Measurements from ENCODE around the gene PHKG1.
"Not testable (repeated sequence)": the region's sequence is repeated elsewhere in the genome, so short reads cannot be mapped to it uniquely, and the experiment has no call there.

Gene PHKG1

DNA sequence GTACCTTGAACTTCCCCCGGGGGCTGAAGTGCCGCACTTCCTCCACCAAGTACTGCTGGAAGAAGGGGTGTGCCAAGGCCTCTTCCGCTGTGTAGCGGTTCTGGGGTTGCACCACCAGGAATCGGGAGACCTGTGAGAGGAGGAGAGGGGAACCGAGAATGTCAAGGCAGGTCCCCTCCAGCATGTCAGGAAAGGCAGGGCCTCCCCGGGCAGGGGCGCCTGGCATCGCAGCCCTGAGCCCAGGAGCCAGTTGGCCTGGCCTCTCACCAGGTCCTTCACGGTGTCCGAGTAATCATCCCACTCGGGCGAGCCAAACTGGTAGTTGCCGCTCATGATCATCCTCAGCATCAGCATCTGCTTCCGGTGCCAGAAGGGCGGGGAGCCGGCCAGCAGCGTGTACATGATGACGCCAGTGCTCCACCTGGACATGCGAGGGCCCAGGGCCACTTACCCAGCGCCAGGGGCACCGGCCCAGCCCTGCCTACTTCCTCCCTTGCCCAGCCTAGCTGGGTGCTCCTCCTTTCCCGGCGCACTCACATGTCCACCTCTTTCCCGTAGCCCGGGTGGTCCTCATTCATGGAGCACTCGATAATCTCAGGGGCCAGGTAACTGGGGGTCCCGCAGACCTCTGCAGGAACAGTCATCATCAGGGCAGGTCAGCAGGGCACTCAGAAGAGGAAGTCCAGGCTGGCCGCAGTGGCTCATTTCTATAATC lies 11.0 kb downstream of the PHKG1 start:
- DNase-seq = no peak

DNA sequence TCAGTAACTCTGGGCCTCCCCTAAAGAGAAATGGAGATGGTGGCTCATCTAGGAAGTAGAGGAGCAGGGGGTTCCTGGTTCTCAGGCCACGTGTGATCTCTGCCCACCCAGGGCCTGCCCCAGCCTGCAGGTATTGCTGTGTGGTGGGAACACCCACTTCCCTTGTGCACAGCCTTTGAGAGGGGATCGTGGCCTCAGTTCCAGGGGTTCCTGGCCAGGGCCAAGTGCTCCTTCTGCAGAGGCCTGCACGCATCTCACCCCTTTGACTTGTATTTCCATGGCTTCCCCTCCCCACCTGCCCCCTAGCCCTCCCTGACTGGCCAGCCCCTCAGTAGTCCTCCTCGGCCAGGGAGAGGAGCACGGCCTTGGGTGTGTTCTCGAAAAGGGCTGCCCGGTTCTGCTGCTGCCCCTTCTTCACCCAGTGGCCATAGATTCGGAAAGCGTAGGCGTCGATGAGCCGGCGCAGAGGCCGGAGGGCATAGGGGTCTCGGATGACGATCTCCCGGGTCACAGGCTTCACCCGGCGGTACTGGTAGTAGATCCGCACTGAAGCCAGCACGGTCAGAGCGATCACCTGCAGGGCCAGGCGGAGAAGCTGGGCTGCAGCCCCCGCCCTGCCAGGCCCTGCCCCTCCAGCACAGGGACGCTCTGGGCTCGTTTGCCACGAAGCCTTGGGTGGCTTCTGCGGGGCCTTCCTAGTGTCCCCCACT lies 11.9 kb downstream of the PHKG1 start:
- DNase-seq = not testable (repeated sequence)

DNA sequence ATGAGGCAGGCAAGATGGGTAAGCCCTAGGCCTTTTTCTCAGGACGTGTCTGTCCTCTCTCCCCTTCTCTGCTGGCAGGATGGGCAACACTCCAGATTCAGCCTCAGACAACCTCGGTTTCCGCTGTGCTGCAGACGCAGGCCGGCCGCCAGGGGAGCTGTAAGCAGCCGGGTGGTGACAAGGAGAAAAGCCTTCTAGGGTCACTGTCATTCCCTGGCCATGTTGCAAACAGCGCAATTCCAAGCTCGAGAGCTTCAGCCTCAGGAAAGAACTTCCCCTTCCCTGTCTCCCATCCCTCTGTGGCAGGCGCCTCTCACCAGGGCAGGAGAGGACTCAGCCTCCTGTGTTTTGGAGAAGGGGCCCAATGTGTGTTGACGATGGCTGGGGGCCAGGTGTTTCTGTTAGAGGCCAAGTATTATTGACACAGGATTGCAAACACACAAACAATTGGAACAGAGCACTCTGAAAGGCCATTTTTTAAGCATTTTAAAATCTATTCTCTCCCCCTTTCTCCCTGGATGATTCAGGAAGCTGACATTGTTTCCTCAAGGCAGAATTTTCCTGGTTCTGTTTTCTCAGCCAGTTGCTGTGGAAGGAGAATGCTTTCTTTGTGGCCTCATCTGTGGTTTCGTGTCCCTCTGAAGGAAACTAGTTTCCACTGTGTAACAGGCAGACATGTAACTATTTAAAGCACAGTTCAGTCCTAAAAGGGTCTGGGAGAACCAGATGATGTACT lies 13.1 kb downstream of the PHKG1 start:
- DNase-seq = no peak

DNA sequence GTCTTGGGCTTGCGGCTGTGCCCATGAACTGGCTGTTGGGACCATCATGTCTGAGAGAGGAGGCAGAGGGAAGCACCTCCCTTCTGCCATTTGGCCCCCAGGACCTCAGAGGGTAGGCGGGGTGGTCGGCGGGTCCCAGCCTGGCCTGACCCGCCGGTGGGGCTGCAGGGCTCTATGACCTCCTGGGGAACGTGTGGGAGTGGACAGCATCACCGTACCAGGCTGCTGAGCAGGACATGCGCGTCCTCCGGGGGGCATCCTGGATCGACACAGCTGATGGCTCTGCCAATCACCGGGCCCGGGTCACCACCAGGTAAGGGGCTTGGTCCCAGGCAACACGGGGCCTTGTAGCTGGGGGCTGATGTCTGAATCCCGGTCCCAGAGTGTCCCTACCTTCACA lies 14.6 kb downstream of the PHKG1 start:
- no peak for DNase-seq

DNA sequence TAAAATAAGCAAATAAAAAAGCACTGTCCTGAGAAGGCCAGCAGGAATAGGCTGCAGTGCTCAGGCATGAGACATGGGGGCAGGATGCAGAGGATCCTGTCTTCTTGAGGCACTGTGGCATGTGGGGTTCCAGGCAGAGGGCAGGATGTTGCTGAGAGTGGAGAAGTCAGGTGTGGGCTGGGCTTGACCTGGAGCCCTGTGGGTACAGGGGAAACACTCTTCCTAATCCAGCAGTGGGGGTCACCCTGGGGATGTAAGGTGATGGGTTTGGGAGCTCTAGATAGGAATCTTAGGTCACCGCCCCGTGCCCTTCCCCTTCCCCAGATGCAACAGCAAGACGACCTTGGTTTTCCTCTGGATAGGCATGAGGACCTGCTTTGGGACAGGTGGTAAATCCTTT lies 15.1 kb downstream of the PHKG1 start:
- no peak for DNase-seq

DNA sequence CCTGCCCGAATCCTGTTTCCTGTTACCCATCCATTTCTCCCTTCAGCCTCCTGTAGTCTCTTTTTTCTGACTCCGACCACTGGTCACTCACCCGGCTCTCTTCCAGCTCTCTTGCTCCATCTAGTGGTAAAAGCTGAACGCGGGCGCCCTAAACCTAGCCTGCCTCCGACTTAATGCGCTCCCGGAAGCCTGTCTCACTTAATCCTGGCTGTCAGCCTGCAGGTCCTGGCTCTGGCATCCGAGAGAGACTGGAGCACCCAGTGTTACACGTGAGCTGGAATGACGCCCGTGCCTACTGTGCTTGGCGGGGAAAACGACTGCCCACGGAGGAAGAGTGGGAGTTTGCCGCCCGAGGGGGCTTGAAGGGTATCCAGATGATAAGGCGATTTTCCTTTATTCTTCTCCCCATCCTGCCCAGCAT lies 18.4 kb downstream of the PHKG1 start:
- DNase-seq = peak; percentile 77 to 90 (median 85)

DNA sequence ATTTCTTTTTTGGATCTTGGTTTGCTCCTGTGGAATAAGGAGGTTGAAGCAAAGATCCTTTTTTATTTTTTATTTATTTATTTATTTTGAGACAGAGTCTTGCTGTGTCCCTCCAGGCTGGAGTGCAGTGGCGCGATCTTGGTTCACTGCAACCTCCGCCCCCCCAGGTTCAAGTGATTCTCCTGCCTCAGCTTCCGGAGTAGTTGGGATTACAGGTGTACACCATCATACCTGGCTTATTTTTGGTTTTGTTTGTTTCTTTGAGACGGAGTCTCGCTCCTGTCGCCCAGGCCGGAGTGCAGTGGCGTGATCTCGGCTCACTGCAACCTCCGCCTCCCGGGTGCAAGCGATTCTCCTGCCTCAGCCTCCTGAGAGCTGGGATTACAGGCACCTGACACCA lies 26.4 kb downstream of the PHKG1 start:
- DNase-seq = not testable (repeated sequence)

DNA sequence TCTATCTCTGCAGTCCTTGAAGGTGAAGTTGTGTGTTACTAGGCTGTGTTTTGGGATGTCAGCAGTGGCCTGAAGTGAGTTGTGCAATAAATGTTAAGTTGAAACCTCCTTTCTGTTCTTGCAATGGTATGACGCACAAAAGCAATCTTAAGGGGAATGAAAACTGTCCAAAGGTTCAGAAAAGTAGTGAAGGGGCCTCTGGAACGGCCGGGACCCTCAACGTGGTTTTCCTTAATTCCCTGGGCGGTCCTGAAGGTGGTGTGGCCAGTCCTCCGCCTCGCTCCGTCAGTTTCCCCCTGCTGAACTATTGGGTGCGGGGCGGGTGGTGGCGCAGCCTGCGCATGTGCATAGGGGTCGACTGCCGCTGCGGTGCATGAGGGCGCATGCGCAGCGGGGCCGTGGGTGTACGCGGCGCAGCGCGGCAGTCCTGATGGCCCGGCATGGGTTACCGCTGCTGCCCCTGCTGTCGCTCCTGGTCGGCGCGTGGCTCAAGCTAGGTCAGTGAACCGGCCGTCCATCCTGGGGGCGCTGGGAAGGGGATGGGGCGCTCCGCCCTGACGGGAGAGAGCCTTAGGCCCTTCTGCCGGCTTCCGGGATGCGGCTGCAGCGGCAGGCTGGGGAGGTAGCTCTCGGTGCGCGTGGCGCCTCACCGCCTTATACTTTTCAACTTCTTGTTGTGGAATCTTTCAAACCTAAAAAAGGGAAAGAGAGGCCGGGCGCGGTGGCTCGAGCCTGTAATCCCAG lies 28.7 kb downstream of the PHKG1 start, which contains the start of gene SUMF2:
SUMF2 (plus strand) TSS at position 405 of the 744 bp plus-strand sequence; CDS start at position 431, 26 bp downstream.
- peak; percentile 94 to 98 (median 96) for DNase-seq

DNA sequence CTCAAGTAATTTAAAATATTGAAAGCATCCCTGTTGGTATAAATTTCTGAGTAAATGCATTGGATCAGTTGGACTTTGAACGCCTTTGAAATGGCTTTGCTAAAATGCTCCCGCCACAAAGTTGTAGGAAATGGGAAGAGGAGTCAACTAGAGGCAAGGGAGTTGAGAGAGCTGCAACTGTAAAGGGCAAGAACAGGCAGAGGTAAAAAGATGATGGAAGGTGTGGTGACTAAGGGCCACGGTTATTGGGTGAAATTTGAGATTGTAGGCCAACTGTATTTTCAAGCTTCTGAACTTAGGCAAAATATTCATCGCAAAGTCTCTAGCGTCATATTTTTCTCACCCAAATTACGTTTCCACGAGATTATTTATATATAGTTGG lies 29.3 kb downstream of the PHKG1 start:
- DNase-seq = no peak

DNA sequence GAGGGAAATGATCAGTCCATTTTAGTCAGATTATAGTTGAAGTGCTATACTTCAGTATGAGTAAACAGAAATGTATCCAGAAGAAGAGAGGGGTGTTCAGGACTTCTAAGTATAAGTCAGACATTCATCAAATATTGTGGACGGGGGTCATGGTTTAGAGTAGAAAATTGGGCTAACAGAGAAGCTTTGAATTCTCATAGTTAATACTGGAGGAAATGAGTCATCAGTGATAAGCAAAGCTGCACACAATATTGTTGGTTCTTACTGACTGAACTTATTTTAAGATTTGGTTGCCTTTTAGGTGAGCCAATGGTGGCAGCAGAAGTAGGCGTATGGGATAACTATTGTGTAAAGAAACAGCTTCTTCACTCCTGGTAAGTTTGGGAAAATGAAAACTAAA lies 30.4 kb downstream of the PHKG1 start:
- DNase-seq = no peak

DNA sequence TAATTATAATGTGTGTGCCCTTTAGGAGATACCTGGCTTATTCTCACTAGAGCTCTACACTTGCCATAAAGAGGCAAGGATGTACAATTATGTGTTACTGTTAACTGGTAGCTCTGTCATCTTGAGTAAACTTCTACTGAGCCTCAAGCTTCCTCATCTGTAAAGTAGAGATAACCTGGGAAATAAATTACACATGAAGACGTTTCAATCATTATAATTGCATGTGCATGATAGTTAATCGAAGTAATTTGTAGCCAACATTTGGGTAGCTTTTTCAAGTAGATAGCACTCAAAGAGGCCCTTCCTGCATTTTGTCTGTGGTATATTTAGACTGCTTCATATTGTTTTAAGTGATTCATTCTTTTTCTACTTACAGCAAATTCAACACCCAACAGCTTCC lies 38.8 kb downstream of the PHKG1 start:
- no peak for DNase-seq

DNA sequence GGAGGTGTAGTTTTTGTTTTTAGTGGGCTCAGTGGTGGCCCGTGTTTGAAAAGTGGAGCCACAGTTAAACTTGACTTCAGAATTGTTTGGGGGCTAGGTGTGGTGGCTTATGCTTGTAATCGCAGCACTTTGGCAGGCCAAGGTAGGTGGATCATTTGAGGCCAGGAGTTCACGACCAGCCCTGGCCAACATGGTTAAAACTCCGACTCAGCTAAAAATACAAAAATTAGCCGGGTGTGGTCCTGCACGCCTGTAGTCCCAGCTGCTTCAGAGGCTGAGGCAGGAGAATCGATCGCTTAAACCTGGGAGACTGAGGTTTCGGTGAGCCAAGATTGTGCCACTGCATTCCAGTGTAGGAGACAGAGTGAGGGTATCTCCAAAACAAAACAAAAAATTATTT lies 39.4 kb downstream of the PHKG1 start:
- DNase-seq = no peak

DNA sequence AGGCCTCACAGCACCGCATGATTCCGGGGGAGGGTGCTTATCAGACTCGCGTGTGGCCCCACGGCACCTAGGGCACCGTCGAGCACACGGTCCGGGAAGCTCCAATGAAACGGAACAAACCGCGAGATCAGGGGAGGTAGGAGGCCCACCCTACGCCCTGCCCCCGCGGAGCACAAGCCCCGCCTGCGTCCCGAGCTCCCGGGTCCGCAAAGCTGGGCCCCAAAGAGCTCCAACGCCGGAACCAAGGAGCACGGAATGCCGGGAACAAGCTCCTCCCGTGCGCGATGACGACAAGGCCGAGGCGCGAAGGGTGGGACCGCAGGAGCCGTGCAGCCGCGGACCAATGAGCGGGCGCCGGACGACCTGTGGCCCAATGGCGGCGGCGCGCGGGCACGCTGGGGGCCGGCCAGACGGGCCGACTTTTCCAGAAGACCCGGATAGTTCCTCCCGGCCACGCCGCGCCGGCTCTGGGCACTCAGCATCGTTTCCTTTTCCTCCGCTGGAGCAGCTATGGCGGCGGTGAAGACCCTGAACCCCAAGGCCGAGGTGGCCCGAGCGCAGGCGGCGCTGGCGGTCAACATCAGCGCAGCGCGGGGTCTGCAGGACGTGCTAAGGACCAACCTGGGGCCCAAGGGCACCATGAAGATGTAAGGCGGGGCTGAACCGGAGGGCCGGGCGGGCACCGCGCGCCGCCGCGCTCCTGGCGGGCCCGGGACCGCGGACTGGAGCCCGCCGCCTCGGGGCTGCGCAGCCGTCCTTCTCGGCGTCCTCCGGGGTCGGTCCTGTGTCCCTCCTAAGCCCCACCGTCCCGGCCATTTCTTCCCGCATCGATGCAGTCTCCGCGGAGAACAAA lies 41.2 kb downstream of the PHKG1 start, which contains the start of the genes CCT6A and PSPH:
CCT6A (plus strand) TSS at position 427 of the 853 bp plus-strand sequence; CDS start at position 511, 84 bp downstream.
PSPH (minus strand) TSS at position 106 of the 853 bp plus-strand sequence. CDS start 30,232 bp downstream, outside the sequence.
- DNase-seq = peak; percentile 97 to 99 (median 98)

DNA sequence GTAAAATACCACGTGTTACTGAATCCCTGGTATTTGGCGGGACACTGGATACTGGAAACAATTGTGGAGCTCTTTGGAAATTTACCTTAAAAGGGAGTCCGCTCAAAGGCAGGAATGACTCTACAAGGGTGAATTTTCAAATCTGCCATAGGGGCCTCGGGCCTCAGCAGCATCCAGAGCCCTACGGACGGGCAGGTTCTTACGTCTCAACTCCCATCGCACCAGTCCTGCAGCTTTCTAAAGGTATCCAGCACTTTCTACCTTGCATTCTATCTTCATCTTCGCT lies 41.8 kb downstream of the PHKG1 start:
- DNase-seq = no peak

DNA sequence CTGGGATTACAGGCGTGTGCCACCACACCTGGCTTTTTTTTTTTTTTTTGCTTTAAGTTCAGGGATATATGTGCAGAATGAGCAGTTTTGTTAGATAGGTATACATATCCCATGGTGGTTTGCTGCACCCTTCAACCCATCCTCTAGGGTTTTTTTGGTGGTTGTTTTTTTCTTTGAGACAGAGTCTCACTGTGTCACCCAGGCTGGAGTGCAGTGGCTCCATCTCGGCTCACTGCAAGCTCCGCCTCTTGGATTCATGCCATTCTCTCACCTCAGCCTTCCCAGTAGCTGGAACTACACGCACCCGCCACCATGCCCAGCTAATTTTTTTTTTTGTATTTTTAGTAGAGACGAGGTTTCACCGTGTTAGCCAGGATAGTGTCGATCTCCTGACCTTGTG lies 44.0 kb downstream of the PHKG1 start:
- DNase-seq = not testable (repeated sequence)

DNA sequence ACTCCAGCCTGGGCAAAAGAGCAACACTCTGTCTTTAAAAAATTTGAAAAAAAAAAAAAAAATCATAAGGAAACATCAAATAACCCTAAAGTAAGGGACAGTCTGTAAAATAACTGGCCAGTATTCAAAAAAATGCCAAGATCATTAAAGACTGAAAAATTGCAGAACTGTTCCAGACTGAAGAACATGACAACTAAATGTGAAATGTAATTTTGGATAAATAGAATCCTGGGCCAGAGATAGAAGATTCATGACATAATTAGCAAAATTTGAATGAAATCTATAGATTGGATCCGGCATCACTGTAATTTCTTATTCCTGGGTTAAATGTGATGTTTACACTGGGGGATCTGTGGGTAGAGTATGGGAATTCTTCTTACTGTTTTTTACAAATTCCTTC lies 44.5 kb downstream of the PHKG1 start:
- no peak for DNase-seq

DNA sequence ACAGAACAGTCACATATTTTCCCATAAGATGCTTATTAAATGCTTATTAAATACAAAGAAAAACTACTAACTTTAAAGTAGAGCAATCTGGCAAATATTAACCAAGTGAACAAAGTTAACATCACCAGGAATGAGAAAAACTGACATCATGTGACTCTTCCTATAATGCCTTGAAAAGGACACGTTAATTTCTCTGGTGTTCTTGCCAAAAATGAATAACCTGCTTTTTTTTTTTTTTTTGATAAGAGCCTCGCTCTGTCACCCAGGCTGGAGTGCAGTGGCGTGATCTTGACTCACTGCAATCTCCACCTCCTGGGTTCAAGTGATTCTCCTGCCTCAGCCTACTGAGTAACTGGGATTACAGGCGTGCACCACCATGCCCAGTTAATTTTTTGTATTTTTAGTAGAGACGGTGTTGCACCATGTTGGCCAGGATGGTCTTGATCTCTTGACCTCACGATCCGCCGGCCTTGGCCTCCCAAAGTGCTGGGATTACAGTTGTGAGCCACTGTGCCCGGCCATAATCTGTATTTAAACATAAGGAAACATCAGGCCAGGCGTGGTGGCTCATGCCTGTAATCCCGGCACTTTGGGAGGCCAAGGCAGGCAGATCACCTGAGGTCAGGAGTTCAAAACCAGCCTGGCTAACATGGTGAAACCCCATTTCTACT lies 45.2 kb downstream of the PHKG1 start:
- not testable (repeated sequence) for DNase-seq

DNA sequence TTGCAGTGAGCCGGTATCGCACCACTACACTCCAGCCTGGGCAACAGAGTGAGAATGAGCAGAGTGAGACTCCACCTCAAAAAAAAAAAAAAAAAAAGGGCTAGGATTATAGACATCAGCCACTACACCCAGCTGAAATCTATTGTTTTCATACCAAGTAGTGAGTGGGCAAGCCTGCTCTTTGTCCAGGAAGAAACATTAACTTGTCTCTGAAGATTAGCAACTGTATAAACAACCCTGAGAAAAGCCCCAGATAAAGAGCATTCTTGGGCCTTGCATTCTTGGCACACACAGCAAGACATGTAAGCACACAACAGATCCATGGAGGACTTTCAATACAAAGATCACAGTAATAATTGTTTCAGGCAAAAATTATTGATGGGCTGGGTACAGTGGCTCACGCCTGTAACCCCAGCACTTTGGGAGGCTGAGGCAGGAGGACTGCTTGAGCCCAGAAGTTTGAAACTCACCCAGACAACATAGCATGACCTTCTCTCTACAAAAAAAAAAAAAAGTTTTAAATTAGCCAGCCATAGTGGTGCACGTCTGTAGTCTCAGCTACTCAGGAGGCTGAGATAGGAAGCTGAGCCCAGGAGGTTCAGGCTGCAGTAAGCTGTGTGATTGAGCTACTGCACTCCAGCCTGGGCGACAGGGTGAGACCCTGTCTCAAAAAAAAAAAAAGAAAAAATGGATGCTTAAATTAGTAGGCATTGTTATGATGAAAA lies 45.9 kb downstream of the PHKG1 start:
- DNase-seq = no peak

DNA sequence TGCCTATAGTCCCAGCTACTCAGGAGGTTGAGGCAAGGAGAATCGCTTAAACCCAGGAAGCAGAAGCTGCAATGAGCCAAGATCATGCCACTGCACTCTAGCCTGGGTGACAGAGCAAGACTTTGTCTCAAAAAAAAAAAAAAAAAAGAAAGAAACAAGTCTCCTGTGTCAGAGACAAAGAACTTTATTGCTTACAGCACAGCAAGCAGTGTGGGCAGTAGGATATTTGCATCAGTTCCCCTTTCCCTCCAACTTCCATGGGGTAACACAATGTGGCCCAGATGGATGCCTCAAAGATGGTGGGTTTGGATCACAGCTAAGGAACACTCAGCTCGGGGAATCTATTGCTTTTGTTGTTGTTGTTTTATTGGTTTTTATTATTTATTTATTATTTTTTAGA lies 47.0 kb downstream of the PHKG1 start:
- peak in 2 of 3 donors; percentile 31 to 33 for DNase-seq

DNA sequence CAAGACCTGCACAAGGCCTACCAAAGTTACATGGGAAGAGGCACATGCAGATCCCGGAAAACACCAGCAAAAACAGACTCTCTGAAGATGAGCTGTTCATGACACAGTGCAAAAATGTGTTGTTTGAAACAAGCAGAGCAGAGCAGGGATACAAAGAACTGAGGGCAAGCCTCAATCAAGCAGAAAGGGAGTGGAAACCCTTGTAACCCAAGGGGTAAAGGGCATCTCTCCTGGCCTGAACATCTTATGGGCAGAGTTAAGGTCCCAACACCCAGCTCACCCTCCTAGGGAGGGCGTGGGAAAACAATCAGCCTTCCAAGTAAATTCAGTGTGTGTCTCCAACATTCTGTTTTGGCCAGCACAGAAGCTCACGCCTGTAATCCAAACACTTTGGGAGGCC lies 52.0 kb downstream of the PHKG1 start:
- no peak for DNase-seq
